ENCODE results near the gene KDM4C.

The KDM4C gene

GRCh38 chr9:7192266-7192665, 434.5 kb downstream of the KDM4C start:
- H2BK5ac ChIP-seq (ENCODE audit: low read length) = no peak overlapping the region
- no peaks in the 10 kb centered on the region for H3K4me1 ChIP-seq (ENCODE audit: control insufficient read depth, low read depth, low read length)
- H4K5ac ChIP-seq (ENCODE audit: low read length) = no peak overlapping the region
- H3K79me2 ChIP-seq (ENCODE audit: control insufficient read depth, insufficient read depth, low read length) = no peaks in the 10 kb centered on the region
- H2BK120ac ChIP-seq (ENCODE audit: low read depth, low read length) = no peak overlapping the region
- no peaks in the 10 kb centered on the region for H3K79me1 ChIP-seq (ENCODE audit: low read length)
- DNase-seq = no peak
- no peak overlapping the region for H3K56ac ChIP-seq (ENCODE audit: low read length)
- H3K36me3 ChIP-seq (ENCODE audit: control insufficient read depth, insufficient read depth, low read length) = no peaks in the 10 kb centered on the region
- no peak overlapping the region for H3K4me3 ChIP-seq (ENCODE audit: low read length)
- no peak overlapping the region for H3K9ac ChIP-seq (ENCODE audit: low read length)
- H4K8ac ChIP-seq (ENCODE audit: low read depth, low read length) = no peak overlapping the region
- no peak overlapping the region for H3K18ac ChIP-seq (ENCODE audit: low read length)
- no CpG with 5 or more reads among the region's 4 CpGs for WGBS (ENCODE audit: extremely low coverage, insufficient coverage, low lambda C conversion rate)
- no peak overlapping the region for H2BK15ac ChIP-seq (replicated peaks; ENCODE audit: low read depth)
- H3K27me3 ChIP-seq (ENCODE audit: insufficient read depth, low read length, poor library complexity) = no peaks in the 10 kb centered on the region
- no peak overlapping the region for H3K4me2 ChIP-seq (ENCODE audit: low read length)
- H3K23ac ChIP-seq (ENCODE audit: low read length) = no peak overlapping the region
- H3K27ac ChIP-seq (ENCODE audit: low read depth, low read length) = no peak overlapping the region
- no peak overlapping the region for H3K4ac ChIP-seq (ENCODE audit: low read depth, low read length)
- H2AK5ac ChIP-seq (ENCODE audit: low read length) = no peak overlapping the region

GRCh38 chr9:7195526-7195925, 437.8 kb downstream of the KDM4C start:
- no peaks in the 10 kb centered on the region for H3K4me1 ChIP-seq (ENCODE audit: control insufficient read depth, low read depth, low read length)
- no peak overlapping the region for H3K4ac ChIP-seq (ENCODE audit: low read depth, low read length)
- H2BK15ac ChIP-seq (replicated peaks; ENCODE audit: low read depth) = no peak overlapping the region
- H2BK120ac ChIP-seq (ENCODE audit: low read depth, low read length) = no peak overlapping the region
- H2BK5ac ChIP-seq (ENCODE audit: low read length) = no peak overlapping the region
- H4K8ac ChIP-seq (ENCODE audit: low read depth, low read length) = no peak overlapping the region
- no peak overlapping the region for H3K27ac ChIP-seq (ENCODE audit: low read depth, low read length)
- no peaks in the 10 kb centered on the region for H3K79me2 ChIP-seq (ENCODE audit: control insufficient read depth, insufficient read depth, low read length)
- no peak overlapping the region for H3K4me2 ChIP-seq (ENCODE audit: low read length)
- H3K79me1 ChIP-seq (ENCODE audit: low read length) = no peaks in the 10 kb centered on the region
- H3K18ac ChIP-seq (ENCODE audit: low read length) = no peak overlapping the region
- no CpG with 5 or more reads among the region's 2 CpGs for WGBS (ENCODE audit: extremely low coverage, insufficient coverage, low lambda C conversion rate)
- no peak overlapping the region for H2AK5ac ChIP-seq (ENCODE audit: low read length)
- H3K4me3 ChIP-seq (ENCODE audit: low read length) = no peak overlapping the region
- H3K27me3 ChIP-seq (ENCODE audit: insufficient read depth, low read length, poor library complexity) = no peaks in the 10 kb centered on the region
- H3K23ac ChIP-seq (ENCODE audit: low read length) = no peak overlapping the region
- no peak for DNase-seq
- H4K5ac ChIP-seq (ENCODE audit: low read length) = no peak overlapping the region
- no peak overlapping the region for H3K56ac ChIP-seq (ENCODE audit: low read length)
- no peaks in the 10 kb centered on the region for H3K36me3 ChIP-seq (ENCODE audit: control insufficient read depth, insufficient read depth, low read length)
- H3K9ac ChIP-seq (ENCODE audit: low read length) = no peak overlapping the region

- Histone ChIP-seq H3K9ac (ENCODE audit: low read length) (no peak overlapping the region), H3K18ac (ENCODE audit: low read length) (no peak overlapping the region), H4K8ac (ENCODE audit: low read depth, low read length) (no peak overlapping the region), H3K4me2 (ENCODE audit: low read length) (no peak overlapping the region), H3K79me2 (ENCODE audit: control insufficient read depth, insufficient read depth, low read length) (no peaks in the 10 kb centered on the region), H3K56ac (ENCODE audit: low read length) (no peak overlapping the region), H2BK5ac (ENCODE audit: low read length) (no peak overlapping the region), H3K36me3 (ENCODE audit: control insufficient read depth, insufficient read depth, low read length) (no peaks in the 10 kb centered on the region), H3K27me3 (ENCODE audit: insufficient read depth, low read length, poor library complexity) (no peaks in the 10 kb centered on the region), H3K4ac (ENCODE audit: low read depth, low read length) (no peak overlapping the region), H3K4me3 (ENCODE audit: low read length) (no peak overlapping the region), H3K4me1 (ENCODE audit: control insufficient read depth, low read depth, low read length) (no peaks in the 10 kb centered on the region), H3K27ac (ENCODE audit: low read depth, low read length) (no peak overlapping the region), H2AK5ac (ENCODE audit: low read length) (no peak overlapping the region), H3K79me1 (ENCODE audit: low read length) (no peaks in the 10 kb centered on the region), H2BK120ac (ENCODE audit: low read depth, low read length) (no peak overlapping the region), H4K5ac (ENCODE audit: low read length) (no peak overlapping the region), H2BK15ac (replicated peaks; ENCODE audit: low read depth) (no peak overlapping the region), H3K23ac (ENCODE audit: low read length) (no peak overlapping the region)
- no peak for DNase-seq
- no CpG with 5 or more reads among the region's 2 CpGs for WGBS (ENCODE audit: extremely low coverage, insufficient coverage, low lambda C conversion rate)
Observed at GRCh38 chr9:7196467-7196866, 438.7 kb downstream of the KDM4C start.

GRCh38 chr9:7201196-7201595, 443.4 kb downstream of the KDM4C start:
- no CpG with 5 or more reads among the region's 5 CpGs for WGBS (ENCODE audit: extremely low coverage, insufficient coverage, low lambda C conversion rate)
- Histone ChIP-seq H3K56ac (ENCODE audit: low read length) (no peak overlapping the region), H3K4ac (ENCODE audit: low read depth, low read length) (no peak overlapping the region), H3K4me3 (ENCODE audit: low read length) (no peak overlapping the region), H2BK5ac (ENCODE audit: low read length) (no peak overlapping the region), H3K36me3 (ENCODE audit: control insufficient read depth, insufficient read depth, low read length) (no peaks in the 10 kb centered on the region), H2BK15ac (replicated peaks; ENCODE audit: low read depth) (no peak overlapping the region), H3K23ac (ENCODE audit: low read length) (no peak overlapping the region), H4K8ac (ENCODE audit: low read depth, low read length) (no peak overlapping the region), H3K27me3 (ENCODE audit: insufficient read depth, low read length, poor library complexity) (no peaks in the 10 kb centered on the region), H3K79me1 (ENCODE audit: low read length) (no peaks in the 10 kb centered on the region), H3K27ac (ENCODE audit: low read depth, low read length) (no peak overlapping the region), H4K5ac (ENCODE audit: low read length) (no peak overlapping the region), H3K4me1 (ENCODE audit: control insufficient read depth, low read depth, low read length) (no peaks in the 10 kb centered on the region), H2AK5ac (ENCODE audit: low read length) (no peak overlapping the region), H3K18ac (ENCODE audit: low read length) (no peak overlapping the region), H3K4me2 (ENCODE audit: low read length) (no peak overlapping the region), H3K9ac (ENCODE audit: low read length) (no peak overlapping the region), H2BK120ac (ENCODE audit: low read depth, low read length) (no peak overlapping the region), H3K79me2 (ENCODE audit: control insufficient read depth, insufficient read depth, low read length) (no peaks in the 10 kb centered on the region)
- no peak for DNase-seq

GRCh38 chr9:7205806-7206205, 448.0 kb downstream of the KDM4C start:
- Histone ChIP-seq H3K4me3 (ENCODE audit: low read length) (no peak overlapping the region), H2BK120ac (ENCODE audit: low read depth, low read length) (no peak overlapping the region), H3K36me3 (ENCODE audit: control insufficient read depth, insufficient read depth, low read length) (no peaks in the 10 kb centered on the region), H4K8ac (ENCODE audit: low read depth, low read length) (no peak overlapping the region), H3K4me2 (ENCODE audit: low read length) (no peak overlapping the region), H4K5ac (ENCODE audit: low read length) (no peak overlapping the region), H3K79me1 (ENCODE audit: low read length) (no peaks in the 10 kb centered on the region), H2BK15ac (replicated peaks; ENCODE audit: low read depth) (no peak overlapping the region), H3K23ac (ENCODE audit: low read length) (no peak overlapping the region), H3K18ac (ENCODE audit: low read length) (no peak overlapping the region), H2BK5ac (ENCODE audit: low read length) (no peak overlapping the region), H3K4me1 (ENCODE audit: control insufficient read depth, low read depth, low read length) (no peaks in the 10 kb centered on the region), H3K56ac (ENCODE audit: low read length) (no peak overlapping the region), H3K27ac (ENCODE audit: low read depth, low read length) (no peak overlapping the region), H3K27me3 (ENCODE audit: insufficient read depth, low read length, poor library complexity) (no peaks in the 10 kb centered on the region), H3K4ac (ENCODE audit: low read depth, low read length) (no peak overlapping the region), H3K9ac (ENCODE audit: low read length) (no peak overlapping the region), H3K79me2 (ENCODE audit: control insufficient read depth, insufficient read depth, low read length) (no peaks in the 10 kb centered on the region), H2AK5ac (ENCODE audit: low read length) (no peak overlapping the region)
- no CpG with 5 or more reads among the region's 4 CpGs for WGBS (ENCODE audit: extremely low coverage, insufficient coverage, low lambda C conversion rate)
- DNase-seq = peak; percentile 51

GRCh38 chr9:7206221-7206758, 448.5 kb downstream of the KDM4C start:
- H2BK120ac ChIP-seq (ENCODE audit: low read depth, low read length) = no peak overlapping the region
- no peak overlapping the region for H2AK5ac ChIP-seq (ENCODE audit: low read length)
- H4K5ac ChIP-seq (ENCODE audit: low read length) = no peak overlapping the region
- no peak overlapping the region for H3K4me3 ChIP-seq (ENCODE audit: low read length)
- DNase-seq = no peak
- no peak overlapping the region for H3K4ac ChIP-seq (ENCODE audit: low read depth, low read length)
- H2BK15ac ChIP-seq (replicated peaks; ENCODE audit: low read depth) = no peak overlapping the region
- no peaks in the 10 kb centered on the region for H3K79me1 ChIP-seq (ENCODE audit: low read length)
- no peak overlapping the region for H3K4me2 ChIP-seq (ENCODE audit: low read length)
- no peak overlapping the region for H3K23ac ChIP-seq (ENCODE audit: low read length)
- no peak overlapping the region for H3K56ac ChIP-seq (ENCODE audit: low read length)
- H3K18ac ChIP-seq (ENCODE audit: low read length) = no peak overlapping the region
- no CpG with 5 or more reads among the region's 6 CpGs for WGBS (ENCODE audit: extremely low coverage, insufficient coverage, low lambda C conversion rate)
- no peaks in the 10 kb centered on the region for H3K4me1 ChIP-seq (ENCODE audit: control insufficient read depth, low read depth, low read length)
- no peak overlapping the region for H2BK5ac ChIP-seq (ENCODE audit: low read length)
- no peaks in the 10 kb centered on the region for H3K36me3 ChIP-seq (ENCODE audit: control insufficient read depth, insufficient read depth, low read length)
- no peak overlapping the region for H4K8ac ChIP-seq (ENCODE audit: low read depth, low read length)
- no peaks in the 10 kb centered on the region for H3K27me3 ChIP-seq (ENCODE audit: insufficient read depth, low read length, poor library complexity)
- no peak overlapping the region for H3K27ac ChIP-seq (ENCODE audit: low read depth, low read length)
- no peak overlapping the region for H3K9ac ChIP-seq (ENCODE audit: low read length)
- H3K79me2 ChIP-seq (ENCODE audit: control insufficient read depth, insufficient read depth, low read length) = no peaks in the 10 kb centered on the region

All from mesendoderm (in vitro differentiated cells).